GM12864 (cell line): Measurements from ENCODE around the gene MAP4K4.

Experiments used
- DNase-seq: peaks from one replicate; pipeline ENCODE4 v3.0.0-alpha.2; 2011; ENCODE audit warnings: low read depth
- H3K4me3 ChIP-seq: 2 replicates; pipeline ENCODE4 v1.5.1; 2011; ENCODE audit warnings: mild to moderate bottlenecking, low read depth, low read length, control low read depth
- CTCF ChIP-seq: IDR thresholded peaks from 2 replicates; pipeline ENCODE4 v1.5.1; 2011; ENCODE audit warnings: low read depth, mild to moderate bottlenecking, moderate library complexity, low read length, control low read depth, inconsistent platforms; ENCODE audit errors: missing control alignments

MAP4K4 gene

DNA sequence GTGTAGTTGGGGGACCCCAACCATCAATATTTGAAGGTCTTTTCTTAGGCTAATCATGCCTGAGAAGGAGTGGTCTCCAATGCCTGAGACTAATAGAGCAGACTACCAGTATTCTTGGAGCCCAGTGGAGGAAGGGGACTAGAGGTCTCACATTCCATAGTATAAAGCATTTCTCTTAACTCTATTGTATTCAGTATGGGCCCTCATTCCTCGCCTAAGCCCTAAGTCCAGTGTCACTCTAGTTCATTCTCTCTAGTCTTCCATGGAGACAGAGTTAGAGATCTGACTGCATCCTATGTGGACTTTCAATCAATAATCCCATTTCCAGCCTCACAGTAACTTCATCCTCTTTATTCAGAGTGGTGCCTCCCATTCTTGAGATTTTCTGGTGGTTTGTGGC is 29.7 kb upstream of the MAP4K4 start:
- TF ChIP-seq CTCF, result no peak
- no peak for DNase-seq
- H3K4me3 ChIP-seq, result no peak overlapping the region

GRCh38 chr2:101672047-101672446 is 25.5 kb upstream of the MAP4K4 start:
- H3K4me3 ChIP-seq, result no peak overlapping the region
- DNase-seq, result no peak
- no peak for TF ChIP-seq CTCF

- no peak overlapping the region for H3K4me3 ChIP-seq
- DNase-seq, result no peak
- TF ChIP-seq CTCF, result no peak
Observed at GRCh38 chr2:101673920-101674319, 23.6 kb upstream of the MAP4K4 start.

DNA sequence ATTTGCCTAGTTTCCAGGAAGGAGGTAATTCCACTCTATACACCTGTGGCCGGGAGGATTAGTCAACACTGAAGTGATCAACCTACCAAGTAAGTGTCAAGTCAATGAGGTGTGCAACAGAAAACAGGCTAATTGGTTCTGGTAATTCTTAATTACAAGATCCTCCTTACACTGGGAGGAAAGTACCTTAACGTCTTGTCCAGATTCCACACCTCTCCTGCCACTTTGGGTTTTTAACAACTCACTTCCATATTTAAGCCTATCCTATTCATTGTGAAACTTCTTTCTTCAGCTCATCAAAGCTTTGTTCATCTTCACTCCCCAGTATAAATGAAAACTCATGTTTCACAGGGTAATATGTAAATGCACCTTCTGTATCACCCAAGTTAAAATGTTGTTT is 22.0 kb upstream of the MAP4K4 start:
- no peak for TF ChIP-seq CTCF
- H3K4me3 ChIP-seq, result no peak overlapping the region
- no peak for DNase-seq

DNA sequence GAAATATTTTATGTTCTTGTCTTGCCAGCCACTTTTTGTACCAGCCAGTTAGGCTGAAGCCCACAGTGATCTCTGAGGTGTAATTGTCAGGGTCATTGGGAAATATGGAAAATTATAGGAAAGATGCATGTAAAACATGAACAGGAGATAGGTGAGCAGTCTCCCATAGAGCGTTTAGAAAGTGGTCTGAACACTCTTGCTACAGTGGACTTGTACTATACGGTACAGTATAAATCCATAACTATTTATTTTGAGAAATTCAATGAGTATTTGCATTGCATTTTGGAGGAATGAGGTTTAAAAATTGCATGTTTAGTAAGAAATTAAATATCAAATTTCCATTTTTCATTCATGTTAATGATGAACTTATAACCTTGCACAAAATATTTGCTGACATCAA is 20.8 kb upstream of the MAP4K4 start:
- no peak for TF ChIP-seq CTCF
- DNase-seq, result no peak

DNA sequence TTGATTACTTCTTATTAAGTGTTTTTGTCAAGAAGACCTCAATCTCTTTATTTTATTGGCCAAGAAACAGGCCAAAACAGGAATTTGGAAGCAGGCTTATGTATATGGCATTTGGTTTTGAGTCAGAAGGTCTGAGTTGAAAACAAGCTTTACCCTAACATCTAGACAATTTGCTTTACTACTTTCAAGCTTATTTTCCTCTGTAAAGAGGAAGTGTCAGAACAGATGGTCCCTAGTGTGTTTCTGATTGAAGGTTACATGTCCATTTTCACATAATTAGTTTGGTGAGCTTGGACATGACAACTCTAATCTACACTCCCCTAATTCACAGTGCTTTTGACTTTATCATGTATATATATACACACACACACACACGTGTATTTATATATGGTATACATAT is 19.8 kb upstream of the MAP4K4 start:
- H3K4me3 ChIP-seq, result no peak overlapping the region
- DNase-seq, result no peak
- no peak for TF ChIP-seq CTCF

More for the DNA sequence above, 20.8 kb upstream of the MAP4K4 start:
- H3K4me3 ChIP-seq, result no peak overlapping the region

DNA sequence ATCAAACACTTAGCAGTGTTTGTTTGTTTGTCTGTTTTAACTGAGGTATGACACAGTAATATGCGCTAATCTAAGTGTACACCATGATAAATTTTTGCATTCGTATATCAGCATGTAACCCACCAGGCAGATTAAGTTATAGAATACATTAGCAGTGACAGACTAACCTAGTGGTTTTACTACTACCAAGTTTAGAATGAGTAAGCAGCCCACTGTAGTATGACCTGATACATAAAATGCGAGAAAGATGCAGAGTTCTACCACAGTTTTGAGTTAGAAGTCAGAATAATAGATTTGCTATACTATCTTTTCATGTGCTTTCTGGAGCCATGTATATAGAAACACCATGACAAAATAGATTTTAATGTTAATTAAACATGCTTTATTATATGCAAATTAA is 19.1 kb upstream of the MAP4K4 start:
- H3K4me3 ChIP-seq, result no peak overlapping the region
- no peak for DNase-seq
- no peak for TF ChIP-seq CTCF
